Aortic smooth muscle cell (primary cell): ENCODE measurements around the gene CADM2. TPM values are rescaled to one million over a fixed set of nuclear protein-coding genes. Genes with fewer than 3 reads are reported as not detected.

Source experiments
- total RNA-seq: library from RNA; depleted of rRNA; stranded (reverse); fragments of >200 nt; gene quantifications from 2 replicates; pipeline ENCODE4 v1.2.3, GENCODE V29; 2014

CADM2 gene
- 0.12 TPM in 1 of 2 replicates, not detected in the other for total RNA-seq

DNA sequence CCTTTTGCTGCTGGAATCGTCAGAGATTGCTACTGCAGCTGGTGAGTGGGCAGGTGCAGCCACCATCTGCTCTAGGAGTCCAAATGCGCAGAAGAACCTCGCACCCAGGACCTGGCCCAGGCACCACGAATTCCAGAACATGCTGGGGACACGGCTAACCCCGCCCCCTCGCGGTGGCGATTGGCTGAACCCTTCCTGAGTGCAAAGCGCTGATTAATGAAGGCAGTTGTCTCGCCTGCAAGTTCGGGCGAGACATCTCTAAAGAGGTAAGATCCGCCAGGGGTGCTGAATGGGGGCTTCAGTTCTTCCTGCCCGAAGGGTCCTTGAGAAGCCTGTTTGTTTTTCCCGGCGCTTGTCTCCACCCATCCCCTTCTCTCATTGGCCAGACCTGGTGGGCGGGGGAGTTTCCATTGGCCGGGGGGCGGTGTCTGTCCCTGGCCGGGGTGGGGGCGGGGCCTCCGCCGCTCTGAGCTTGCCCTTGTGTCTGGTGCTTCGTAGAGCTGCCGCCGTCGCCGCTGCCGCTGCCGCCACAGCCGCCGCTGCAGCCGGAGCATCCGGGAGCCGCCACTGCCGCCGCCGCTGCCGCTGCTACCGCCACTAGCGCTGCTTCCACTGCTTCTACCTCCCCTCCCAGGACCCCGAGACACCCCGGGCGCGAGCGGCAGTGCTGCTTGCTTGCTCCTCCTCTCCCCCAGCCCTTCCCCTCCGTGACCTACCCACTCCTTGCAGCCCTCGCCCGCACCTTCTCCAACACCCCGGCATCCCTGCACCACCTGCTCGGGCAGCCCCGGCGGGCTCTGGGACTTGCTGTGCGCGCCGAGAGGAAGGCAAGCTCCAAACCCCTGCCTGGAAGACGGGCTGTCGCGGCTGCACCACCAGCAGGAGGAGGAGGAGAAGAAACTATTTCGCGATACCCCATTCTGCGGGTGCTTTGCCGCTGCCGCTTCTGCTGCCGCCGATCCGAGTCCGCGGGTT is at the start of gene CADM2:
Gene CADM2, plus strand, starts transcription at position 495 of the 975 bp plus-strand sequence.

